ENCODE data around the gene SLC45A1.

DNA sequence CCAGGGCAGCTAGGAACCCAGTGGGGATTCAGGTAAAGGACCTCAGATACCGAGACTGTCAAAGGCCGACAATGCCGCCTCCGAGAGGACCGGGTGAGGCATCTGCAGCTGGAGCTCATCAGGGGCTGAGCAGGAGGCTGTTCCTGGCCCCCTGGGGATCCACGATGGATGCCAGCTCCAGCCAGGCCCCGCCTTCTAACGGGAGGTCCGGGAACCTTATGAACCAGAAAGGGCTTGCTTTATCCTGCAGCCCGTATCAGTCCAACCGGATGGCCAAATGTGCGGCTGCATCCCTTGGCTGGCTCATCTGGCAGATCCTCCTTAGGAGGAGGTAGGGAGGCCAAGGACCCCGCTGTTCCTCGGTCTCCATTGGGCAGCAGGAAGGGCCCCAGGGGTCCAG is 32.0 kb downstream of the SLC45A1 start:
- TF ChIP-seq NRF1 (conservative IDR thresholded peaks at IDR 0.05 in 1 of 2, IDR thresholded peaks at IDR 0.05 in 1 of 2) (no peak), TRIM25 (IDR thresholded peaks at IDR 0.05; ENCODE audit: borderline replicate concordance) (no peak), EZH2 (IDR thresholded peaks at IDR 0.05; ENCODE audit: borderline replicate concordance, low read depth, low read length) (no peak), ZNF175 (CRISPR knock-in tag; IDR thresholded peaks at IDR 0.05; ENCODE audit: low read depth) (no peak), SRSF9 (IDR thresholded peaks at IDR 0.05; ENCODE audit: borderline replicate concordance, low read depth, low read length) (no peak), CHD4 (IDR thresholded peaks at IDR 0.05; ENCODE audit: insufficient read depth, insufficient replicate concordance, low read depth, low read length, poor library complexity, severe bottlenecking) (no peak), TEAD2 (tag; IDR thresholded peaks at IDR 0.05) (no peak)
- TF ChIP-seq, protein P1, sequence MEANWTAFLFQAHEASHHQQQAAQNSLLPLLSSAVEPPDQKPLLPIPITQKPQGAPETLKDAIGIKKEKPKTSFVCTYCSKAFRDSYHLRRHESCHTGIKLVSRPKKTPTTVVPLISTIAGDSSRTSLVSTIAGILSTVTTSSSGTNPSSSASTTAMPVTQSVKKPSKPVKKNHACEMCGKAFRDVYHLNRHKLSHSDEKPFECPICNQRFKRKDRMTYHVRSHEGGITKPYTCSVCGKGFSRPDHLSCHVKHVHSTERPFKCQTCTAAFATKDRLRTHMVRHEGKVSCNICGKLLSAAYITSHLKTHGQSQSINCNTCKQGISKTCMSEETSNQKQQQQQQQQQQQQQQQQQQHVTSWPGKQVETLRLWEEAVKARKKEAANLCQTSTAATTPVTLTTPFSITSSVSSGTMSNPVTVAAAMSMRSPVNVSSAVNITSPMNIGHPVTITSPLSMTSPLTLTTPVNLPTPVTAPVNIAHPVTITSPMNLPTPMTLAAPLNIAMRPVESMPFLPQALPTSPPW (CRISPR knock-in tag; IDR thresholded peaks at IDR 0.05) = no peak
- TF ChIP-seq, protein P2, sequence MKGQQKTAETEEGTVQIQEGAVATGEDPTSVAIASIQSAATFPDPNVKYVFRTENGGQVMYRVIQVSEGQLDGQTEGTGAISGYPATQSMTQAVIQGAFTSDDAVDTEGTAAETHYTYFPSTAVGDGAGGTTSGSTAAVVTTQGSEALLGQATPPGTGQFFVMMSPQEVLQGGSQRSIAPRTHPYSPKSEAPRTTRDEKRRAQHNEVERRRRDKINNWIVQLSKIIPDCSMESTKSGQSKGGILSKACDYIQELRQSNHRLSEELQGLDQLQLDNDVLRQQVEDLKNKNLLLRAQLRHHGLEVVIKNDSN (CRISPR knock-in tag; IDR thresholded peaks at IDR 0.05) = no peak

Data from K562 (cell line).